Right lobe of liver (tissue), 4 donors: Measurements from ENCODE around the gene SEMA7A.

Experiments used
- POLR2A ChIP-seq: fragments of 450-650 bp; IDR thresholded peaks from one replicate; pipeline ENCODE4 v1.6.1; 2017; ENCODE audit warnings: antibody characterized with exemption, mild to moderate bottlenecking
- TF ChIP-seq, protein P1 (sequence below), 4 donors: fragments of 200-600 bp in 3 of 4; fragments of 450-650 bp in 1 of 4; IDR thresholded peaks; one replicate each; pipeline versions ENCODE4 v1.5.1 to v1.8.0; 2016 to 2022; ENCODE audit warnings: antibody characterized with exemption in 4 of 4, mild to moderate bottlenecking in 2 of 4
- donor health status: DM: no; HTN: no; CAD: no.
- donor health status: DM: no; HTN: no; CAD: no.
- donor health status: DM: no; HTN: yes; CAD: no.

DNA sequence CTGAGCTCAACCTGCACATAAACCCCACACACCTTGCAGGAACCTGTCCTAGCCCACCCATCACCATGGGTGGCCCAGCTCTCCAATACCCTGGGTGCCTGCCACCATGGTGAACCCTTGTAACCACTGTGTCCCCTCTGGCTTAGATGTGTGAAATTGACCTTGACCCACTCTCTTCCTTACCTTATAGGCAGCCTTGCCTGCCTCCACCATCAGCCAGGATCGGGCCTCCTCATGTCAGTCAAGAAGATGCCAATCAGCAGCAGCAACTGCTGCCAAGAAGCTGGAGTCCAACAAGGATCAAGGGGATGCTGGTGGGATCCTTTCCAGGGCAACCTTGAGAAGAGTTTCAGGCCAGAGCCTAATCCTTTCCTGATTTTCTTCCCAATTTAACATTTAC lies 57.5 kb downstream of the SEMA7A start:
- TF ChIP-seq, protein P1, sequence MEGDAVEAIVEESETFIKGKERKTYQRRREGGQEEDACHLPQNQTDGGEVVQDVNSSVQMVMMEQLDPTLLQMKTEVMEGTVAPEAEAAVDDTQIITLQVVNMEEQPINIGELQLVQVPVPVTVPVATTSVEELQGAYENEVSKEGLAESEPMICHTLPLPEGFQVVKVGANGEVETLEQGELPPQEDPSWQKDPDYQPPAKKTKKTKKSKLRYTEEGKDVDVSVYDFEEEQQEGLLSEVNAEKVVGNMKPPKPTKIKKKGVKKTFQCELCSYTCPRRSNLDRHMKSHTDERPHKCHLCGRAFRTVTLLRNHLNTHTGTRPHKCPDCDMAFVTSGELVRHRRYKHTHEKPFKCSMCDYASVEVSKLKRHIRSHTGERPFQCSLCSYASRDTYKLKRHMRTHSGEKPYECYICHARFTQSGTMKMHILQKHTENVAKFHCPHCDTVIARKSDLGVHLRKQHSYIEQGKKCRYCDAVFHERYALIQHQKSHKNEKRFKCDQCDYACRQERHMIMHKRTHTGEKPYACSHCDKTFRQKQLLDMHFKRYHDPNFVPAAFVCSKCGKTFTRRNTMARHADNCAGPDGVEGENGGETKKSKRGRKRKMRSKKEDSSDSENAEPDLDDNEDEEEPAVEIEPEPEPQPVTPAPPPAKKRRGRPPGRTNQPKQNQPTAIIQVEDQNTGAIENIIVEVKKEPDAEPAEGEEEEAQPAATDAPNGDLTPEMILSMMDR (IDR thresholded peaks at IDR 0.05) = no peak
- no peak for TF ChIP-seq POLR2A
